NCI-H2171 (cell line): ENCODE data around the gene NQO2.
"Not testable (repeated sequence)": the region's sequence is repeated elsewhere in the genome, so short reads cannot be mapped to it uniquely, and the experiment has no call there.

Source experiments
- DNase-seq: peaks from one replicate; lab custom pipeline; 2025; lab: John Stamatoyannopoulos, UW

Gene NQO2

GRCh38 chr6:2989332-2990247 lies 10.1 kb upstream of the NQO2 start:
- DNase-seq = peak; percentile 93

- DNase-seq = no peak
Measured at GRCh38 chr6:2990248-2990931, 9.3 kb upstream of the NQO2 start.

DNA sequence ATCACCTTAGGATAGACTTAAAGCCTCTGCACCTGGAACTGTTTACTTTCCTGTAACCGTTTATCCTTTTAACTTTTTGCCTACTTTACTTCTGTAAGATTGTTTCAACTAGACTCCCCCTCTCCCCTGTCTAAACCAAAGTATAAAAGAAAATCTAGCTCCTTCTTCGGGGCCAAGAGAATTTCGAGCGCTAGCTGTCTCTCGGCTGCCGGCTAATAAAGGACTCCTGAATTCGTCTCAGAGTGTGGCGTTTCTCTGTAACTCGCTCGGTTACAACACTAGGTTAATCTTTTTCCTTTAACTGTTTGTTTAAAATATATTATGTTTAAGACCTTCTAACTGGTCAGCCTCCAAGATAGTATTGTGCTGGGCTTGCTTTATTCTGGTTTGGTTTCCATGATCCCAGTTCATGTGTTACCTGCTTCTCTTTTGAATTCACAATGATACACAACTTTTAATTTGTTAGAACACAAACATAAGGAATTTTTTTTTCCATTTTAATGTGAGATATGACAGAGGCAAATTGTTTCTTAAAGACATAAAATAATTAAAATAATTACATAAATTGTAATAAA lies 8.7 kb upstream of the NQO2 start:
- DNase-seq = no peak

GRCh38 chr6:2992330-2992979 lies 7.2 kb upstream of the NQO2 start:
- no peak for DNase-seq

- no peak for DNase-seq
Measured at GRCh38 chr6:2993755-2994317, 5.9 kb upstream of the NQO2 start.

DNA sequence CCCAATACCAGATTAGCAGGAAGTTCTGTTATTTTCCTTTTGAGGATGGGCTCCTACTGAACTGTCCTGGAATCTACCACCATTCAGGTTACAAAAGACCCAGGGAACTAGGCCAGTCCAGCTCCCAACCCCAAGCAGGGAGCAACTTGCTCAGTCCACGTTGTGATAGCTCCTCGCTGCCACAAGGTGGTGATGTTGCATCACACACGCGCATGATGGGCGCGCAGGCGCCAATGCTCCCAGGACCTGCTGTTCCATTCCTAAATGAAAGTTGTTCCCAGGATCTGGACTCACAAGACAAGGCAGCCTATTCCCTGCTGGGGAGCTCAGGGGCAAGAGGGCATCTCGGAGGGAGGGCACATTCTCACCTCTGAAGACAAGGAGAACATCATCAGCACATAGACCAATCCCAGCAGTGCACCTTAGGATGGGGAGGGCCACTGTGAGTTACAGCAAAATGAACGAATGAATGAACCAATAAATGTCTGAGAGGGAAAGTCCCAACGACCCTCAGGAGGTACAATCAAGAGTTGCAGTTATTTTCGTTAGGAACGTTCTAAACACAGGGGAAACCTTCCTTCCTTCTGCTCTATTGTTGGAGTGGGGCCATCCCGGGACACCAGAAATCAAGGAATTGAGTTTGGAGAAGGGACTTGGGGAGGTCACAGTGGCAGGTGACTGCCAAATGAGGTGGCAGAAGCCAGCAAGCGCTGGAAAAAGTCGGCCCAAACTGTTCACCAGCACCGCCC lies 1.3 kb upstream of the NQO2 start:
- not testable (repeated sequence) for DNase-seq

DNA sequence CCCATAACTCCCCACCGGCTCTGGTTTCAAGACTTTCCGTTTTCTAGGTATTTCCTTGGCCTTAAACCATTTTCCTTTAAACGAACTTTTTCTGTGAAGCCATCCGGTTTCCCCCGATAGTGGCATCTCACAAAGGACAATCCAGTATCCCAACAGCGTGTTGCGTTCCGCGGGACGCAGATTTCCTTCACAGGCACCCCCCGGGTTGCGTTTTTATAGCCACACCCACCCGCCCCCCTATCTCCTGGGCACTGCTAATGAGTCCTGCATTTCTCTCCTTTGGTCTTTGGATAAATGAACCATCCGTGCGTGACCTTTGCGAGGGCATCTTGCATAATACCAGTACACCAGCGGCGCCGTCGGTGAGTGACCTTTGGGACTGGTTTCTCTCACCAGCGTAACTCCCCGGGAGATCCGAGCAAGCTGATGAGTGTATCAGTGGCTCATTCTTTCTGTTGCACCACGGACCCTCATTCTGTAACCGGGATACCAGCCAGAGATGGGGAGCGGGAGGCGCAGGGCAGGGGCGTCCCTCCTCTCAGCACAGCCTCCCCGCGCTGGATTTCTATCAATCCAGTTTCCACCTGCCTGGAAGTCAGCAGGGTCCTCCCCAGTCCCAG lies 586 bp upstream of the NQO2 start:
- no peak for DNase-seq

- no peak for DNase-seq
Measured at GRCh38 chr6:3001146-3001772, 1.6 kb downstream of the NQO2 start.

DNA sequence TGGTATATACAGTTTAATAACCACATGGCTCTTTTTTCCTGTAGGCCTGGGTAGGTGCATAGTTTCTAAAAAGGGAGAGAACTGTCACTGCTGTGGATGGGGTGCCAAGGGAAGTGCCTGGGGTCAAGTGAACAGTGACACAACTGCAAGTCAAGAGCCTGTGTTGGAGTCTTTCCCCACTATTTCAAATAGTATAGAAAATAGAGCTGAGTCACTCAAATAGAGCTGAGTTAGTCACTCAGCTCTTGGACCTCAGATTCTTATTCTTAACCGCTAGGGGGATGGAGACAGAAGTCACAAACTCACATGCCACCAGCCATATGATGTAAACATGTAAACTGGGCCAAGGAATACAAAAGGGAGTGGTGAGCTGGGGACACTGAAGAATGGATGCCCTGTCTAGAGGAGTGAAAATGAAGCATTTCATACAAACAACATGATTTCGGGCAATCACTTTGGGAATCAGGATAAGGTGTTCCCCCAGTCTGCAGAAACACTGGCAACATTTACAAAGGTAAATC lies 2.1 kb downstream of the NQO2 start:
- DNase-seq = no peak

DNA sequence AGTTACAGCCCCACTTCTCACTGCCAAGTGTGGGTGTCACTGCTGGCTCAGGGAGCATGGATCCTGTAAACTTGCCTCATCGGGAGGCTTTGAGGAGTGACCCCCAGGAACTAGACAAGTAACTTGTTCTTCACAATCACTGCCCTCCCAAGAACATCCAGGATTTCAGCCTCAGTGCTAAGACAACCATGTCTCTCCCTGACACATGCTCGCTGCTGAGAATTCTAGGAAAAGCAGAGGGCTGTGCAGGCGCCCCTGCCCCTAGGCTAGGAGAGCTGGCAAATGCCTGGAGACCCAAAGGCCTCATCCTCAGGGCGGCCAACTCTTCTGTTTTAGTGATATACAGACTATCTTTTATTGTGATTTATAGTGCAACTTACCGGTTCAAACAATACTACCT lies 3.5 kb downstream of the NQO2 start:
- not testable (repeated sequence) for DNase-seq

- no peak for DNase-seq
Measured at GRCh38 chr6:3005077-3005476, 5.4 kb downstream of the NQO2 start.

- DNase-seq = no peak
Measured at GRCh38 chr6:3005874-3006273, 6.2 kb downstream of the NQO2 start.

- DNase-seq = no peak
Measured at GRCh38 chr6:3006476-3006875, 6.8 kb downstream of the NQO2 start.

GRCh38 chr6:3007571-3007970 lies 7.9 kb downstream of the NQO2 start:
- no peak for DNase-seq

DNA sequence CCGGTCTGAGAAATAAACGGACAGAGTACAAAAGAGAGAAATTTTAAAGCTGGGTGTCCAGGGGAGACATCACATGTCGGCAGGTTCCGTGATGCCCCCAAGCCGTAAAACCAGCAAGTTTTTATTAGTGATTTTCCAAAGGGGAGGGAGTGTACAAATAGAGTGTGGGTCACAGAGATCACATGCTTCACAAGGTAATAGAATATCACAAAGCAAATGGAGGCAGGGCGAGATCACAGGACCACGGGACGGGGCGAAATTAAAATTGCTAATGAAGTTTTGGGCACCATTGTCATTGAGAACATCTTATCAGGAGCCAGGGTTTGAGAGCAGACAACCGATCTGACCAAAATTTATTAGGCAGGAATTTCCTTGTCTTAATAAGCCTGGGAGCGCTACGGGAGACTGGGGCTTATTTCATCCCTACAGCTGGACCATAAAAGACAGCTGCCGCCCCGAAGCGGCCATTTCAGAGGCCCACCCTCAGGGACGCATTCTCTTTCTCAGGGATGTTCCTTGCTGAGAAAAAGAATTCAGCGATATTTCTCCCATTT lies 9.1 kb downstream of the NQO2 start:
- DNase-seq = not testable (repeated sequence)

GRCh38 chr6:3009930-3010329 lies 10.2 kb downstream of the NQO2 start:
- no peak for DNase-seq

DNA sequence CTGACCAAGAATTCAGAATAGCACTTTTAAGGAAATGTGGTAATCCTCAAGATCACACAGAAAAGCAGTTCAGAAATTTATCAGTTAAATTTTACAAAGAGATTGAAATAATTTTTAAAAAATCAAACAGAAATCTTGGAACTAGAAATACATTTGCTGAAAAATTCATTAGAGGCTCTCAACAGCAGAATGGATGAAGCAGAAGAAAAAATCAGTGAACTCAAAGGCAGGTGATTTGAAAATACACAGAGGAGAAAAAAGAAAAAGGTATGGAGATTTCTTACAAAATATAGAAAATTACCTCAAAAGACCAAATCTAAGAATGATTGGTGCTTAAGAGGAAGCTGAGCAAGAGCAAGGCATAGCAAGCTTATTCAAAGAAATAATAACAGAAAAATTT lies 11.5 kb downstream of the NQO2 start:
- DNase-seq = no peak

DNA sequence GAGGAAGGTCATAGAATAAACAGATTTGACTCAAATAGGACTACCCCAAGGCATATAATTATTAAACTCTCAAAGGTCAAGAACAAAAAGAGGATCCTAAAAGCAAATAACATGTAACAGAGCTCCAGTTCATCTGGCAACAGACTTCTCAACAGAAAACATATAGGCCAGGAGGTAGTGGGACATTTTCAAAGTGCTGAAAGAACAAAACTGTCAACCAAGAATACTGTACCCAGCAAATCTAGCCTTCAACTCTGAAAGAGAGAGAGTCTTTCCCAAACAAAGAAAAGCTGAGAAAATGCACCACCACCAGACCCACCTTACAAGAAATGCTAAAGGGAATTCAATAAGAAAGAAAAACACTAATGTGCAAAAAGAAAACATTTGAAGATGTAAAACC lies 11.9 kb downstream of the NQO2 start:
- DNase-seq = no peak

DNA sequence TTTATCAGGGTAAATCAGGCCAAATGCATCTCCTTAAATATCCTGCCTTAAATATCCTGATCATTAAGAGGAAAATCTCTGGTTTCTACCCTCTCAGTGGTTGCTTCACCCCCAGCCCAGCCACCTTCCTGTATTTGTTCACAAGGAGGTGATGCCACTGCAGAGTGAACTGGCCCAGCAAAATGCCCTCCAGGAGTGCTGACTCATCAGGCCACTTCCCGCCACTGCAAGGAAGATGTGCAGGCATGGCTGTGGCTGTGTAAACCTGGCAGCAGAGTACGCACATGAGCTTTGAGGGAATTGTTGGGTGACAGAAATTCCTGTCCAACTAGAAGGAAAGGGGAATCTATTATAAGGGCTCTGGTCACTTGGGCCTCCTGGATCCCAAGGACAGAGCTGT lies 13.8 kb downstream of the NQO2 start:
- DNase-seq = no peak
